IMR-90 (cell line): Measurements from ENCODE around the gene MAN1C1.

ENCODE experiments used
- POLR2A ChIP-seq: IDR thresholded peaks from 2 replicates; pipeline ENCODE4 v1.6.1; 2012; ENCODE audit warnings: mild to moderate bottlenecking, low read depth, low read length
- SMC3 ChIP-seq: fragments of 150-350 bp; IDR thresholded peaks from 2 replicates; pipeline ENCODE4 v1.6.1; 2016; ENCODE audit warnings: low read depth, mild to moderate bottlenecking, antibody characterized with exemption, low read length, moderate library complexity

GRCh38 chr1:25710583-25711347 is 94.2 kb downstream of the MAN1C1 start:
- no peak for TF ChIP-seq POLR2A
- TF ChIP-seq SMC3, result no peak
